PC-3 (cell line): Measurements from ENCODE around the gene ZNF860.

Source experiments
- EZH2phosphoT487 ChIP-seq: fragments of 300-600 bp; sonication (generic); IDR thresholded peaks from 2 replicates; pipeline ENCODE4 v1.6.1; 2018; ENCODE audit warnings: mild to moderate bottlenecking, antibody characterized with exemption, low read length, borderline replicate concordance
- TF ChIP-seq, protein P1 (sequence below): fragments of 300-600 bp; sonication (generic); conservative IDR thresholded peaks from 2 replicates; pipeline ENCODE4 v1.5.1; 2017; ENCODE audit warnings: antibody characterized with exemption, low read depth, mild to moderate bottlenecking, low read length

DNA sequence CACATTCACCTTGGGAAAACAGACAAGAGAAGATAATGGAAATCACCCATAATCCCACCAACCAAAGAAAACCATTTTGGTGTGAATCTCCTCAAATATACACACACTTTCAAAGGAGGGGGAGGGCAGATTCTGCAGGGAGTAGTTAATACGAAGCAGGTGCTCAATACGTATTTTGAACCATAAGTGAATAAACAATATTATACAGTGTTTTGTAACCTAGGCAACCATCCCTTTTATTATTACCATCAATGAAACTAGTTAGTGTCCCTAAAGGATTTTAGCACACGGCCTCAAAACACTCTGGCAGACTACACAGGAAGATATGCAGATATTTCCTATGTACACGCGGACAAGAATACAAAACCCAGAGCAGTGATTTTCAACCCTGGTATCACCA lies 6.6 kb upstream of the ZNF860 start:
- TF ChIP-seq, protein P1, sequence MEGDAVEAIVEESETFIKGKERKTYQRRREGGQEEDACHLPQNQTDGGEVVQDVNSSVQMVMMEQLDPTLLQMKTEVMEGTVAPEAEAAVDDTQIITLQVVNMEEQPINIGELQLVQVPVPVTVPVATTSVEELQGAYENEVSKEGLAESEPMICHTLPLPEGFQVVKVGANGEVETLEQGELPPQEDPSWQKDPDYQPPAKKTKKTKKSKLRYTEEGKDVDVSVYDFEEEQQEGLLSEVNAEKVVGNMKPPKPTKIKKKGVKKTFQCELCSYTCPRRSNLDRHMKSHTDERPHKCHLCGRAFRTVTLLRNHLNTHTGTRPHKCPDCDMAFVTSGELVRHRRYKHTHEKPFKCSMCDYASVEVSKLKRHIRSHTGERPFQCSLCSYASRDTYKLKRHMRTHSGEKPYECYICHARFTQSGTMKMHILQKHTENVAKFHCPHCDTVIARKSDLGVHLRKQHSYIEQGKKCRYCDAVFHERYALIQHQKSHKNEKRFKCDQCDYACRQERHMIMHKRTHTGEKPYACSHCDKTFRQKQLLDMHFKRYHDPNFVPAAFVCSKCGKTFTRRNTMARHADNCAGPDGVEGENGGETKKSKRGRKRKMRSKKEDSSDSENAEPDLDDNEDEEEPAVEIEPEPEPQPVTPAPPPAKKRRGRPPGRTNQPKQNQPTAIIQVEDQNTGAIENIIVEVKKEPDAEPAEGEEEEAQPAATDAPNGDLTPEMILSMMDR = no peak
- no peak for TF ChIP-seq EZH2phosphoT487
